Transverse colon (tissue), 4 donors: ENCODE data around the gene BRD3. TPM values are rescaled to one million over a fixed set of nuclear protein-coding genes. Genes with fewer than 3 reads are reported as not detected.

Experiments used
- DNase-seq: peaks from one replicate; pipeline ENCODE4 v3.0.0-alpha.2; 2019
- H3K27ac ChIP-seq, 4 donors: fragments of 200-600 bp; sonication (generic); 2 replicates each; pipeline ENCODE4 v1.5.1; 2016 to 2018; ENCODE audit warnings: inconsistent platforms in 4 of 4
- H3K27me3 ChIP-seq: fragments of 200-600 bp; sonication (generic); 2 replicates; pipeline ENCODE4 v1.5.1; 2017; ENCODE audit warnings: inconsistent platforms
- H3K36me3 ChIP-seq, 4 donors: fragments of 200-600 bp; sonication (generic); 2 replicates each; pipeline ENCODE4 v1.5.1; 2017 to 2019; ENCODE audit warnings: inconsistent platforms in 4 of 4
- H3K4me1 ChIP-seq, 4 donors: fragments of 200-600 bp; sonication (generic); 2 replicates each; pipeline ENCODE4 v1.5.1; 2017 to 2020; ENCODE audit warnings: inconsistent platforms in 4 of 4
- H3K4me3 ChIP-seq, 4 donors: fragments of 200-600 bp; sonication (generic); 1 replicate in 1 of 4; 2 replicates in 3 of 4; pipeline versions ENCODE4 v1.5.1 to v1.6.1; 2017 to 2019; ENCODE audit warnings: inconsistent platforms in 4 of 4
- H3K9me3 ChIP-seq, 2 donors: fragments of 200-600 bp; sonication (generic); 2 replicates each; pipeline ENCODE4 v1.5.1; 2017 to 2019; ENCODE audit warnings: inconsistent platforms in 2 of 2
- CTCF ChIP-seq, 5 experiments: fragments of 200-600 bp in 3 of 5; fragments of 450-650 bp in 2 of 5; sonication (generic) in 3 of 5; IDR thresholded peaks; 1 replicate in 2 of 5; 2 replicates in 3 of 5; pipeline ENCODE4 v1.5.1; 2016 to 2017; ENCODE audit warnings: antibody characterized with exemption in 5 of 5, inconsistent platforms in 3 of 5, mild to moderate bottlenecking in 2 of 5, moderate library complexity in 1 of 5
- EP300 ChIP-seq: sonication (generic); formaldehyde crosslinking; IDR thresholded peaks from one replicate; pipeline ENCODE4 v1.6.1; 2017; ENCODE audit warnings: antibody characterized with exemption, low read depth
- POLR2A ChIP-seq: fragments of 450-650 bp; IDR thresholded peaks from one replicate; pipeline ENCODE4 v1.6.1; 2016; ENCODE audit warnings: antibody characterized with exemption, mild to moderate bottlenecking, moderate library complexity
- POLR2AphosphoS5 ChIP-seq, 3 donors: sonication (generic); formaldehyde crosslinking; IDR thresholded peaks; one replicate each; pipeline ENCODE4 v1.6.1; 2016; ENCODE audit warnings: antibody characterized with exemption in 3 of 3
- WGBS, 2 donors: methylation state at CpG; one replicate each; pipeline ENCODE4 v1.1.5; 2018; ENCODE audit warnings: low coverage in 1 of 2; 5-methylcytosine and 5-hydroxymethylcytosine counted together
- in situ Hi-C, 4 donors: fragments of 200-750 bp; cut with MboI; loops; one replicate each; pipeline versions ENCODE4 v1.15.0 to v1.15.1; 2017; ENCODE audit warnings: low sequenced_read_pairs in 3 of 4, low pct_ligation_motif_present in 1 of 4, low pct_unique_long_range_greater_than_20kb in 1 of 4
- intact Hi-C: fragments of 100-400 bp; cut with DNase I; formaldehyde crosslinking; loops from one replicate; pipeline ENCODE4 v1.15.1; 2023; ENCODE audit warnings: low total_unique reads
- total RNA-seq, 4 donors: library from RNA; depleted of rRNA; stranded (reverse); fragments of >200 nt; gene quantifications; one replicate each; pipeline ENCODE4 v1.1.0, GENCODE V29; 2016

The BRD3 gene
- total RNA-seq, 4 donors from 2014 or later = 14.5 to 21.3 (median 17.2) TPM

DNA sequence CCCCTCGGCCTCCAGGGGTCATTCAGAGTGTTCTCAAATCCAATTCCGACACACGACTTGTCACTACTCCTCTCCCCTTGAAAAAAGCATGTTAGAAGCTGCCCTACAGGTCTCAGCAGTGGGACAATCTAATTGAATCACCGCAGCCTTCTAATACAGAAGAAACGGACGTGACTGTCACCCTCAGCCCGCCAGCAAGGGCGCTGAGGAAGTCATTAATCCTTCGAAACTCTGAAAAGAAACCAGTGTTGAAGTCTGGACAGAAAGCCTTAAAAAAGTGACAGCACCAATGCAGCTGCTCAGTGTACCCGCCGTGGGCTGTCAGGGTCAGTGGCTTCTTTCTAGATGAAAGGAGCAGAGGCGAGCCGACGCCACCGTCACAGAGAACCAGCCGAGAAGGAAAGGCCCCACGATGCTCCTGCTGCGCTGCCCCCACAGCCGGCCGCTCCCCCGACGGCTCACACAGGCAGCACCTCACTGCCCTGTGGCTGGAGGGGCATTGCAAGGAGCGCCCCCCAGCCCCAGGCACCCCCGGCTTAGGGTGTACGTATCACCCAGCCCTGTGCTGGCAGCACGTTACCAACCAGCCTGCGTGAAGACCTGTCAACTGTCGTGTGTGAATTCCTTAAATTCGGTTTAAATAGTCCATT lies 36.9 kb downstream of the BRD3 start:
- H3K4me3 ChIP-seq = no peak overlapping the region
- no peak for TF ChIP-seq CTCF (IDR thresholded peaks at IDR 0.05)
- TF ChIP-seq EP300 = no peak
- TF ChIP-seq POLR2AphosphoS5 (IDR thresholded peaks at IDR 0.05) = no peak
- H3K27ac ChIP-seq = no peak overlapping the region
- H3K36me3 ChIP-seq = peaks cover 0 to 34% (median 13%) of the 10 kb centered on the region in 4 donors
- H3K4me1 ChIP-seq = peaks cover 0 to 7% (median 6%) of the 10 kb centered on the region in 4 donors
- DNase-seq = no peak
- intact Hi-C loops (no loop called here), in situ Hi-C loops (no loop called here)
- 71 to 90% methylated on average over 2 to 29 of the region's 29 CpGs for WGBS, 2 donors
- H3K9me3 ChIP-seq = no peaks in the 10 kb centered on the region
- no peaks in the 10 kb centered on the region for H3K27me3 ChIP-seq

DNA sequence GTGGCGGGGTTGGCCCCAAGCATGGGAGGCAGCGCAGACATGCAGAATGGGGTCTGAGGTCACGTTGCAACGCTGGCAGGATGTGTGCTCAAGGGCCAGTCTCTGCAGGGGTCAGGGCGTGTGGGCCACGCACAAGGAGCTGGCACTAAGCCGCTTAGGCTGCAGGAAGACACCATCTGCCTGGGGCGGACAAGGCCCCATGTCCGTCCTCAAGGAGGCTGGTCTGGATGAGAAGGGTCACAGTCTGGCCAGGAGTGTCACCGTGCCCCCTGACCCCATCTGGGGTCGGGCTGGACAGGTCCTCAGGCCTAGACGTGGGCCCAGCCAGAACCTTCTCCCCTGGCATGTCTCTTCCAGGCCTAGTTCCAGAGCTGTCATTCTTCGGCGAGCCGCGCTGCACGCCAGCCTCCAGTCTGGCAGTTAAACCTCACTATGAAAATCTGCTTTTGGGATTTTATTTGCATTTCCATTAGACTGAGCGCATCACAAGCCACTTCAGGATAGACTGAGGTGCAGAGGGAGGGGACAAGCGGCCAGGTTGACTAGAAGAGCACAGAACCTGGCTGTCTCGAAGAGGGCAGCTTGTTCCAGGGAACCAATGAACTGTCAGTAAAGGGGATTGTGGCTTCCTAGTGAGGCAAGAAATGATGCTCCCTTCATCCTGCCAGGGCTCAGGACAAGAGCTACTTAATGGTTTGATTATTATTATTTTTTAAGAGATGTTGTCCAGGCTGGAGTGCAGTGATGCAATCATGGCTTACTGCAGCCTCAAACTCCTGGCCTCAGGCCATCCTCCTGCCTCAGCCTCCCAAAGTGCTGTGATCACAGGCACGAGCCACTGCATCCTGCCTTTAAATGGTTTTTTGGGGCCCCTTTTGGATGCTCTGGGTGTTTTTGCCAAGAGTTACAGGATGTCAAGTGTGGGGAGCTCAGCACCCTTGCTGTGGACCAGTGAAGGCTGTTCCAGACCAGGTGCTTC lies 38.3 kb downstream of the BRD3 start:
- intact Hi-C loops = no loop called here
- H3K36me3 ChIP-seq = peaks cover 0 to 25% (median 9%) of the 10 kb centered on the region in 4 donors

DNA sequence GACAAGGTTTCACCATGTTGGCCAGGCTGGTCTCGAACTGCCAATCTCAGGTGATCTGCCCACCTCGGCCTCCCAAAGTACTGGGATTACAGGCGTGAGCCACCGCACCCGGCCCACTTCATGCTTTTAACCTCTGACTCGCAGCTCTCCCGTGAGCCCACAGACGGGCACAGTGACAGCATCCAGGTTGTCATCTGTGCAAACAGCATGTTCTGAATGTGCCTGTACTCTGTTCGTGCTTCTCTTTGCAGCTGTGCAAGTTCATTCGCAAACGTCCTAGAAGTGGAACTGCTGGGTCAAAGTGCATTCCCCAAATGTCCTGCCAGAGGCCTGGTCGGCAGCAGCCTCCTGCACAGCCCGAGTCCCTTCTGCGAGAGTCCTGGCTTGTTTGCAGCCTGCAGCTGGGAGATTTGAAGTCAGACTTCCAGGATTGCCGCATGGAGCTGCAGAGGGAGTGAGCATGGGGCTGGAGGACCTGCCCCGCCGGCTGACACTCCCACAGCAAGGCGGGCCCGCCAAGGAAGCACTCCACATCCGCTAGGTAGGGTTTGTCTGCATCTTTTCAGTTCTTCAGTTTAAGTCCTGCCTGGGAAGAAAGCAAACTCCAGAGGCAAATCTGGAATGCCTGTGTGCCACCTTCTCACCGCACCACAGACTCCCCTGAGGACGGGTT lies 39.1 kb downstream of the BRD3 start:
- Histone ChIP-seq H3K4me3 (no peak overlapping the region), H3K27me3 (no peaks in the 10 kb centered on the region), H3K27ac (no peak overlapping the region), H3K9me3 (no peaks in the 10 kb centered on the region), H3K4me1 (peaks cover 0 to 17% (median 11%) of the 10 kb centered on the region in 4 donors), H3K36me3 (peaks cover 0 to 18% (median 9%) of the 10 kb centered on the region in 4 donors)
- in situ Hi-C loops = no loop called here
- WGBS, 2 donors = 90% methylated on average over 22 of the region's 22 CpGs; no CpG with 5 or more reads in 1 of the 2 donors
- no peak for DNase-seq
- TF ChIP-seq EP300 = no peak
- no peak for TF ChIP-seq POLR2AphosphoS5 (IDR thresholded peaks at IDR 0.05)
- TF ChIP-seq CTCF (IDR thresholded peaks at IDR 0.05) = no peak
- no peak for TF ChIP-seq POLR2A
- intact Hi-C loops = no loop called here

More for the DNA sequence above, 38.3 kb downstream of the BRD3 start:
- Histone ChIP-seq H3K9me3 (no peaks in the 10 kb centered on the region), H3K4me1 (peaks cover 0 to 13% (median 11%) of the 10 kb centered on the region in 4 donors), H3K27me3 (no peaks in the 10 kb centered on the region), H3K27ac (no peak overlapping the region), H3K4me3 (no peak overlapping the region)
- in situ Hi-C loops = no loop called here
- 92% methylated on average over 21 of the region's 21 CpGs; no CpG with 5 or more reads in 1 of the 2 donors for WGBS, 2 donors
- no peak for TF ChIP-seq POLR2AphosphoS5 (IDR thresholded peaks at IDR 0.05)
- TF ChIP-seq EP300 = no peak
- DNase-seq = no peak

GRCh38 chr9:134028076-134028475 lies 39.8 kb downstream of the BRD3 start:
- Histone ChIP-seq H3K9me3 (no peaks in the 10 kb centered on the region), H3K4me1 (peaks cover 0 to 17% (median 11%) of the 10 kb centered on the region in 4 donors), H3K27ac (no peak overlapping the region), H3K27me3 (no peaks in the 10 kb centered on the region), H3K36me3 (peaks cover 0 to 13% (median 6%) of the 10 kb centered on the region in 4 donors), H3K4me3 (no peak overlapping the region)
- intact Hi-C loops = no loop called here
- in situ Hi-C loops = no loop called here
- WGBS, 2 donors = 89 to 95% methylated on average over 8 to 9 of the region's 9 CpGs
- no peak for DNase-seq
- TF ChIP-seq POLR2AphosphoS5 (IDR thresholded peaks at IDR 0.05) (no peak), CTCF (IDR thresholded peaks at IDR 0.05) (no peak), EP300 (no peak), POLR2A (no peak)
